ENCODE results near the gene ANGPTL4. TPM values are rescaled to one million over a fixed set of nuclear protein-coding genes. Genes with fewer than 3 reads are reported as not detected.
A peak's percentile ranks its signal among the peaks of the same experiment; 100 is the strongest.

ANGPTL4 gene
- total and polyA plus RNA-seq, 9 of the 15 experiments (the other 6 are each of a cell fraction or from before 2014, with no cell fraction given): 0.05 to 0.77 (median 0.22) TPM; not detected in 4

- TF ChIP-seq ZNF408 (CRISPR knock-in tag; IDR thresholded peaks at IDR 0.05; ENCODE audit: low read depth) (no peak), CTCF (IDR thresholded peaks at IDR 0.05 in 2 of 3, conservative IDR thresholded peaks at IDR 0.05 in 1 of 3; ENCODE audit: insufficient read depth in 2 of 3, low read depth in 1 of 3, low read length in 3 of 3) (no peak), POLR2A (conservative IDR thresholded peaks at IDR 0.05) (0 out of 2 replicates have a peak, but pooled peaks have one; percentile 8), NUFIP1 (IDR thresholded peaks at IDR 0.05; ENCODE audit: partially characterized antibody) (no peak), POLR2AphosphoS5 (IDR thresholded peaks at IDR 0.05; ENCODE audit: control insufficient read depth, insufficient read depth, low read depth, low read length) (peak; percentile 78), PHB (CRISPR knock-in tag; IDR thresholded peaks at IDR 0.05) (no peak), RNF2 (IDR thresholded peaks at IDR 0.05) (no peak), ZC3H4 (CRISPR knock-in tag; IDR thresholded peaks at IDR 0.05; ENCODE audit: borderline replicate concordance) (0 out of 2 replicates have a peak, but pooled peaks have one; percentile 12), POLR2B (IDR thresholded peaks at IDR 0.05; ENCODE audit: low read depth, partially characterized antibody) (peak; percentile 23), CAMTA2 (CRISPR knock-in tag; conservative IDR thresholded peaks at IDR 0.05) (no peak), ELF2 (CRISPR knock-in tag; IDR thresholded peaks at IDR 0.05) (no peak), MTA3 (IDR thresholded peaks at IDR 0.05; ENCODE audit: borderline replicate concordance) (no peak), ZNF324 (CRISPR knock-in tag; IDR thresholded peaks at IDR 0.05) (no peak), ZNF830 (CRISPR knock-in tag; IDR thresholded peaks at IDR 0.05) (no peak), NFYB (IDR thresholded peaks at IDR 0.05; ENCODE audit: extremely low read depth, insufficient read length) (peak; percentile 21), FOS (IDR thresholded peaks at IDR 0.05; ENCODE audit: extremely low read depth, insufficient read length) (no peak), GTF2E2 (tag; IDR thresholded peaks at IDR 0.05) (no peak; the same call in 1 of the 2 replicates), CHD4 (IDR thresholded peaks at IDR 0.05; ENCODE audit: insufficient read depth, insufficient replicate concordance, low read depth, low read length, poor library complexity, severe bottlenecking) (no peak), SMARCC2 (IDR thresholded peaks at IDR 0.05; ENCODE audit: low read depth) (no peak), HDGF (IDR thresholded peaks at IDR 0.05) (0 out of 2 replicates have a peak, but pooled peaks have one; percentile 59), MXI1 (IDR thresholded peaks at IDR 0.05; ENCODE audit: low read depth, low read length) (no peak), CHD2 (IDR thresholded peaks at IDR 0.05; ENCODE audit: low read depth, low read length) (peak; percentile 8; the same call in 1 of the 2 replicates), SRF (CRISPR knock-in tag; IDR thresholded peaks at IDR 0.05) (no peak), PURB (CRISPR knock-in tag; IDR thresholded peaks at IDR 0.05; ENCODE audit: low read depth) (no peak), NR1H2 (CRISPR knock-in tag; IDR thresholded peaks at IDR 0.05) (no peak), ZNF707 (CRISPR knock-in tag; conservative IDR thresholded peaks at IDR 0.05) (no peak)
- TF ChIP-seq, protein P1, sequence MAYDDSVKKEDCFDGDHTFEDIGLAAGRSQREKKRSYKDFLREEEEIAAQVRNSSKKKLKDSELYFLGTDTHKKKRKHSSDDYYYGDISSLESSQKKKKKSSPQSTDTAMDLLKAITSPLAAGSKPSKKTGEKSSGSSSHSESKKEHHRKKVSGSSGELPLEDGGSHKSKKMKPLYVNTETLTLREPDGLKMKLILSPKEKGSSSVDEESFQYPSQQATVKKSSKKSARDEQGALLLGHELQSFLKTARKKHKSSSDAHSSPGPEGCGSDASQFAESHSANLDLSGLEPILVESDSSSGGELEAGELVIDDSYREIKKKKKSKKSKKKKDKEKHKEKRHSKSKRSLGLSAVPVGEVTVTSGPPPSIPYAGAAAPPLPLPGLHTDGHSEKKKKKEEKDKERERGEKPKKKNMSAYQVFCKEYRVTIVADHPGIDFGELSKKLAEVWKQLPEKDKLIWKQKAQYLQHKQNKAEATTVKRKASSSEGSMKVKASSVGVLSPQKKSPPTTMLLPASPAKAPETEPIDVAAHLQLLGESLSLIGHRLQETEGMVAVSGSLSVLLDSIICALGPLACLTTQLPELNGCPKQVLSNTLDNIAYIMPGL (CRISPR knock-in tag; IDR thresholded peaks at IDR 0.05): peak; percentile 6; the same call in 1 of the 2 replicates
- TF ChIP-seq, protein P2, sequence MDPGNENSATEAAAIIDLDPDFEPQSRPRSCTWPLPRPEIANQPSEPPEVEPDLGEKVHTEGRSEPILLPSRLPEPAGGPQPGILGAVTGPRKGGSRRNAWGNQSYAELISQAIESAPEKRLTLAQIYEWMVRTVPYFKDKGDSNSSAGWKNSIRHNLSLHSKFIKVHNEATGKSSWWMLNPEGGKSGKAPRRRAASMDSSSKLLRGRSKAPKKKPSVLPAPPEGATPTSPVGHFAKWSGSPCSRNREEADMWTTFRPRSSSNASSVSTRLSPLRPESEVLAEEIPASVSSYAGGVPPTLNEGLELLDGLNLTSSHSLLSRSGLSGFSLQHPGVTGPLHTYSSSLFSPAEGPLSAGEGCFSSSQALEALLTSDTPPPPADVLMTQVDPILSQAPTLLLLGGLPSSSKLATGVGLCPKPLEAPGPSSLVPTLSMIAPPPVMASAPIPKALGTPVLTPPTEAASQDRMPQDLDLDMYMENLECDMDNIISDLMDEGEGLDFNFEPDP (CRISPR knock-in tag; IDR thresholded peaks at IDR 0.05): no peak
These were observed 26.6 kb downstream of the ANGPTL4 start (continued) for GRCh38 chr19:8390617-8390981.
